Activated T-helper 9 cell treated with anti-CD3 and anti-CD28 coated beads, Interleukin-2, amount 50 U/mL, for 16 hours (primary cell): Measurements from ENCODE around the gene NUMA1.
A peak's percentile ranks its signal among the peaks of the same experiment; 100 is the strongest.

Source experiments
- DNase-seq: peaks from one replicate; pipeline ENCODE4 v3.0.0-alpha.2; 2020; ENCODE audit warnings: low read depth

Gene NUMA1

GRCh38 chr11:72067676-72068075 lies 12.7 kb downstream of the NUMA1 start:
- DNase-seq = no peak

GRCh38 chr11:72067266-72067665 lies 13.1 kb downstream of the NUMA1 start:
- DNase-seq = no peak

GRCh38 chr11:72066855-72067254 lies 13.5 kb downstream of the NUMA1 start:
- no peak for DNase-seq

GRCh38 chr11:72061739-72062396 lies 18.5 kb downstream of the NUMA1 start:
- no peak for DNase-seq

- DNase-seq = no peak
Observed at GRCh38 chr11:72058416-72059034, 21.8 kb downstream of the NUMA1 start.

- DNase-seq = no peak
Observed at GRCh38 chr11:72048766-72049460, 31.4 kb downstream of the NUMA1 start.

- DNase-seq = no peak
Observed at GRCh38 chr11:72045849-72046248, 34.5 kb downstream of the NUMA1 start.

- DNase-seq = no peak
Observed at GRCh38 chr11:72042064-72042745, 38.1 kb downstream of the NUMA1 start.

- peak; percentile 17 for DNase-seq
Observed at GRCh38 chr11:72041364-72042063, 38.8 kb downstream of the NUMA1 start.

- peak; percentile 62 for DNase-seq
Observed at GRCh38 chr11:72040491-72041363, 39.6 kb downstream of the NUMA1 start.

- no peak for DNase-seq
Observed at GRCh38 chr11:72039856-72040401, 40.4 kb downstream of the NUMA1 start.

GRCh38 chr11:72039031-72039855 lies 41.1 kb downstream of the NUMA1 start:
- DNase-seq = no peak

- DNase-seq = no peak
Observed at GRCh38 chr11:72038491-72038890, 41.9 kb downstream of the NUMA1 start.

- no peak for DNase-seq
Observed at GRCh38 chr11:72037554-72038311, 42.6 kb downstream of the NUMA1 start.

- no peak for DNase-seq
Observed at GRCh38 chr11:72036687-72037086, 43.7 kb downstream of the NUMA1 start.

GRCh38 chr11:72030472-72031045 lies 49.8 kb downstream of the NUMA1 start:
- no peak for DNase-seq

- DNase-seq = no peak
Observed at GRCh38 chr11:72026090-72026489, 54.3 kb downstream of the NUMA1 start.

GRCh38 chr11:72024069-72024754 lies 56.1 kb downstream of the NUMA1 start:
- no peak for DNase-seq
